K562 (cell line): ENCODE results near the gene AFM. TPM values are rescaled to one million over a fixed set of nuclear protein-coding genes. Genes with fewer than 3 reads are reported as not detected.

Experiments used
- ASH1L ChIP-seq: fragments of 450-650 bp; IDR thresholded peaks from 2 replicates; pipeline ENCODE4 v1.6.1; 2018; ENCODE audit warnings: borderline replicate concordance, mild to moderate bottlenecking, low read depth; ENCODE audit not compliant: partially characterized antibody
- CREBBP ChIP-seq: IDR thresholded peaks from one replicate; pipeline ENCODE4 v1.6.1; 2012; ENCODE audit warnings: low read depth, mild to moderate bottlenecking, control low read depth, inconsistent platforms, low read length
- CXXC5 ChIP-seq: fragments of 250-450 bp; sonication (Bioruptor Pico); IDR thresholded peaks from 2 replicates; pipeline ENCODE4 v1.8.0; 2022; ENCODE audit warnings: inconsistent platforms, mild to moderate bottlenecking, moderate library complexity
- FOXA1 ChIP-seq: fragments of 450-650 bp; IDR thresholded peaks from 2 replicates; pipeline ENCODE4 v1.6.1; 2016; ENCODE audit warnings: mild to moderate bottlenecking, borderline replicate concordance
- FUS ChIP-seq: fragments of 200-400 bp; formaldehyde crosslinking; optimal IDR thresholded peaks from 2 replicates; pipeline ENCODE3; 2017; ENCODE audit warnings: low read depth, low read length
- HDAC3 ChIP-seq: fragments of 450-650 bp; IDR thresholded peaks from 2 replicates; pipeline ENCODE4 v1.6.1; 2018; ENCODE audit warnings: borderline replicate concordance, mild to moderate bottlenecking, moderate library complexity; ENCODE audit not compliant: partially characterized antibody
- HMG20B ChIP-seq: fragments of 250-450 bp; sonication (Bioruptor Pico); IDR thresholded peaks from 2 replicates; pipeline ENCODE4 v1.5.0; 2021; ENCODE audit warnings: mild to moderate bottlenecking
- NCOA1 ChIP-seq: fragments of 450-650 bp; IDR thresholded peaks from 2 replicates; pipeline ENCODE4 v1.6.1; 2016; ENCODE audit warnings: low read depth
- RAD21 ChIP-seq, 2 experiments: fragments of 250-450 bp in 1 of 2; fragments of 450-650 bp in 1 of 2; sonication (Bioruptor Pico) in 1 of 2; formaldehyde crosslinking in 1 of 2; IDR thresholded peaks in 1 of 2; conservative IDR thresholded peaks in 1 of 2; 2 replicates each; pipeline versions ENCODE4 v1.4.0 to v1.8.0; 2020 to 2022; ENCODE audit warnings: mild to moderate bottlenecking in 2 of 2, moderate library complexity in 1 of 2
- RFX1 ChIP-seq: fragments of 450-650 bp; IDR thresholded peaks from 2 replicates; pipeline ENCODE4 v1.6.1; 2016; ENCODE audit warnings: mild to moderate bottlenecking, moderate library complexity
- RHOXF2B ChIP-seq: fragments of 250-450 bp; sonication (Bioruptor Pico); conservative IDR thresholded peaks from 2 replicates; pipeline ENCODE4 v1.5.1; 2021
- SLC30A9 ChIP-seq: fragments of 250-450 bp; sonication (Bioruptor Pico); IDR thresholded peaks from 2 replicates; pipeline ENCODE4 v1.8.0; 2022; ENCODE audit warnings: mild to moderate bottlenecking, moderate library complexity
- ZFX ChIP-seq: sonication (generic); formaldehyde crosslinking; IDR thresholded peaks from 2 replicates; pipeline ENCODE4 v1.8.0; 2022; ENCODE audit warnings: mild to moderate bottlenecking, missing genetic modification reagents, moderate library complexity
- ZNF184 ChIP-seq: sonication (generic); formaldehyde crosslinking; IDR thresholded peaks from 2 replicates; pipeline ENCODE4 v1.5.0; 2020; ENCODE audit warnings: missing genetic modification reagents
- ZNF311 ChIP-seq: fragments of 250-450 bp; sonication (Bioruptor Pico); IDR thresholded peaks from 2 replicates; pipeline ENCODE4 v1.4.0; 2020; ENCODE audit warnings: mild to moderate bottlenecking, moderate library complexity
- ZNF316 ChIP-seq: fragments of 450-650 bp; IDR thresholded peaks from 2 replicates; pipeline ENCODE4 v1.6.1; 2016
- ZNF408 ChIP-seq: fragments of 250-450 bp; sonication (Bioruptor Pico); IDR thresholded peaks from 2 replicates; pipeline ENCODE4 v1.4.0; 2020; ENCODE audit warnings: low read depth, mild to moderate bottlenecking, moderate library complexity
- polyA plus RNA-seq, 8 experiments: library from polyadenylated mRNA; depleted of rRNA in 4 of 8; stranded (reverse) in 5 of 8; unstranded in 3 of 8; fragments of >200 nt; fragmentation: Nextera tagmentation in 2 of 8; fragmentation: Illumina TruSeq in 1 of 8; extraction: Ambion mirVana in 2 of 8; extraction: Trizol in 1 of 8; gene quantifications; 2 replicates each; pipeline versions ENCODE4 v1.2.1 to v1.2.3, GENCODE V29; 2011 to 2014; ENCODE audit warnings: inconsistent platforms in 1 of 8, missing spikeins in 1 of 8
- total RNA-seq, 7 experiments: library from RNA; depleted of rRNA in 6 of 7; stranded (reverse); fragments of >200 nt in 6 of 7; fragmentation: Illumina TruSeq in 2 of 7; extraction: Trizol in 2 of 7; gene quantifications; 2 replicates each; pipeline versions ENCODE4 v1.2.1 to v1.2.3, GENCODE V29; 2011 to 2021; ENCODE audit warnings: low replicate concordance in 1 of 7
- TF ChIP-seq, protein P1 (sequence below): fragments of 450-650 bp; IDR thresholded peaks from 2 replicates; pipeline ENCODE4 v1.7.1; 2018; ENCODE audit warnings: mild to moderate bottlenecking, low read depth; ENCODE audit not compliant: partially characterized antibody
- TF ChIP-seq, protein P2 (sequence below): fragments of 250-450 bp; sonication (Bioruptor Pico); IDR thresholded peaks from 2 replicates; pipeline ENCODE4 v1.8.0; 2021; ENCODE audit warnings: moderate library complexity, mild to moderate bottlenecking, inconsistent platforms
- TF ChIP-seq, protein P3 (sequence below): fragments of 450-650 bp; formaldehyde crosslinking; IDR thresholded peaks from 2 replicates; pipeline ENCODE4 v1.4.0; 2020; ENCODE audit warnings: mild to moderate bottlenecking, moderate library complexity
- TF ChIP-seq, protein P4 (sequence below): fragments of 450-650 bp; formaldehyde crosslinking; IDR thresholded peaks from 2 replicates; pipeline ENCODE4 v1.4.0; 2020; ENCODE audit warnings: mild to moderate bottlenecking, moderate library complexity

Gene AFM
- total and polyA plus RNA-seq, 9 of the 15 experiments (the other 6 are each of a cell fraction or from before 2014, with no cell fraction given) = 0.07 to 0.15 (median 0.12) TPM; not detected in 5

DNA sequence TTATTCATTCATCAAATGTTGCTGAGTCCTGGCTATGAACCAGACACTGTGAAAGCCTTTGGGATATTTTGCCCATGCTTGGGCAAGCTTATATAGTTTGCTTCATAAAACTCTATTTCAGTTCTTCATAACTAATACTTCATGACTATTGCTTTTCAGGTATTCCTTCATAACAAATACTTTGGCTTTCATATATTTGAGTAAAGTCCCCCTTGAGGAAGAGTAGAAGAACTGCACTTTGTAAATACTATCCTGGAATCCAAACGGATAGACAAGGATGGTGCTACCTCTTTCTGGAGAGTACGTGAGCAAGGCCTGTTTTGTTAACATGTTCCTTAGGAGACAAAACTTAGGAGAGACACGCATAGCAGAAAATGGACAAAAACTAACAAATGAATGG lies 47.2 kb upstream of the AFM start (continued):
- TF ChIP-seq, protein P1, sequence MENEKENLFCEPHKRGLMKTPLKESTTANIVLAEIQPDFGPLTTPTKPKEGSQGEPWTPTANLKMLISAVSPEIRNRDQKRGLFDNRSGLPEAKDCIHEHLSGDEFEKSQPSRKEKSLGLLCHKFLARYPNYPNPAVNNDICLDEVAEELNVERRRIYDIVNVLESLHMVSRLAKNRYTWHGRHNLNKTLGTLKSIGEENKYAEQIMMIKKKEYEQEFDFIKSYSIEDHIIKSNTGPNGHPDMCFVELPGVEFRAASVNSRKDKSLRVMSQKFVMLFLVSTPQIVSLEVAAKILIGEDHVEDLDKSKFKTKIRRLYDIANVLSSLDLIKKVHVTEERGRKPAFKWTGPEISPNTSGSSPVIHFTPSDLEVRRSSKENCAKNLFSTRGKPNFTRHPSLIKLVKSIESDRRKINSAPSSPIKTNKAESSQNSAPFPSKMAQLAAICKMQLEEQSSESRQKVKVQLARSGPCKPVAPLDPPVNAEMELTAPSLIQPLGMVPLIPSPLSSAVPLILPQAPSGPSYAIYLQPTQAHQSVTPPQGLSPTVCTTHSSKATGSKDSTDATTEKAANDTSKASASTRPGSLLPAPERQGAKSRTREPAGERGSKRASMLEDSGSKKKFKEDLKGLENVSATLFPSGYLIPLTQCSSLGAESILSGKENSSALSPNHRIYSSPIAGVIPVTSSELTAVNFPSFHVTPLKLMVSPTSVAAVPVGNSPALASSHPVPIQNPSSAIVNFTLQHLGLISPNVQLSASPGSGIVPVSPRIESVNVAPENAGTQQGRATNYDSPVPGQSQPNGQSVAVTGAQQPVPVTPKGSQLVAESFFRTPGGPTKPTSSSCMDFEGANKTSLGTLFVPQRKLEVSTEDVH = no peak
- TF ChIP-seq, protein P2, sequence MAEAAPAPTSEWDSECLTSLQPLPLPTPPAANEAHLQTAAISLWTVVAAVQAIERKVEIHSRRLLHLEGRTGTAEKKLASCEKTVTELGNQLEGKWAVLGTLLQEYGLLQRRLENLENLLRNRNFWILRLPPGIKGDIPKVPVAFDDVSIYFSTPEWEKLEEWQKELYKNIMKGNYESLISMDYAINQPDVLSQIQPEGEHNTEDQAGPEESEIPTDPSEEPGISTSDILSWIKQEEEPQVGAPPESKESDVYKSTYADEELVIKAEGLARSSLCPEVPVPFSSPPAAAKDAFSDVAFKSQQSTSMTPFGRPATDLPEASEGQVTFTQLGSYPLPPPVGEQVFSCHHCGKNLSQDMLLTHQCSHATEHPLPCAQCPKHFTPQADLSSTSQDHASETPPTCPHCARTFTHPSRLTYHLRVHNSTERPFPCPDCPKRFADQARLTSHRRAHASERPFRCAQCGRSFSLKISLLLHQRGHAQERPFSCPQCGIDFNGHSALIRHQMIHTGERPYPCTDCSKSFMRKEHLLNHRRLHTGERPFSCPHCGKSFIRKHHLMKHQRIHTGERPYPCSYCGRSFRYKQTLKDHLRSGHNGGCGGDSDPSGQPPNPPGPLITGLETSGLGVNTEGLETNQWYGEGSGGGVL (CRISPR knock-in tag) = no peak
- peak; percentile 6; the same call in 1 of the 2 replicates for TF ChIP-seq FOXA1
- no peak for TF ChIP-seq ZNF311 (CRISPR knock-in tag)
- no peak for TF ChIP-seq ZFX (CRISPR knock-in tag)
- no peak for TF ChIP-seq CXXC5 (CRISPR knock-in tag)
- no peak for TF ChIP-seq HMG20B (CRISPR knock-in tag)
- no peak for TF ChIP-seq HDAC3
- TF ChIP-seq ZNF184 = no peak
- TF ChIP-seq CREBBP = no peak
- peak in 1 of 2 experiments; percentile 39; a peak in 2 of 4 replicates for TF ChIP-seq RAD21 (CRISPR knock-in tag; conservative IDR thresholded peaks at IDR 0.05 in 1 of 2, IDR thresholded peaks at IDR 0.05 in 1 of 2)
- TF ChIP-seq NCOA1 = no peak
- no peak for TF ChIP-seq ZNF408 (CRISPR knock-in tag)
- no peak for TF ChIP-seq SLC30A9
- no peak; the same call in 1 of the 2 replicates for TF ChIP-seq RFX1
- TF ChIP-seq, protein P3, sequence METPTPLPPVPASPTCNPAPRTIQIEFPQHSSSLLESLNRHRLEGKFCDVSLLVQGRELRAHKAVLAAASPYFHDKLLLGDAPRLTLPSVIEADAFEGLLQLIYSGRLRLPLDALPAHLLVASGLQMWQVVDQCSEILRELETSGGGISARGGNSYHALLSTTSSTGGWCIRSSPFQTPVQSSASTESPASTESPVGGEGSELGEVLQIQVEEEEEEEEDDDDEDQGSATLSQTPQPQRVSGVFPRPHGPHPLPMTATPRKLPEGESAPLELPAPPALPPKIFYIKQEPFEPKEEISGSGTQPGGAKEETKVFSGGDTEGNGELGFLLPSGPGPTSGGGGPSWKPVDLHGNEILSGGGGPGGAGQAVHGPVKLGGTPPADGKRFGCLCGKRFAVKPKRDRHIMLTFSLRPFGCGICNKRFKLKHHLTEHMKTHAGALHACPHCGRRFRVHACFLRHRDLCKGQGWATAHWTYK = no peak
- no peak for TF ChIP-seq FUS
- no peak for TF ChIP-seq RHOXF2B (CRISPR knock-in tag)
- no peak for TF ChIP-seq ASH1L
- no peak for TF ChIP-seq ZNF316
- TF ChIP-seq, protein P4, sequence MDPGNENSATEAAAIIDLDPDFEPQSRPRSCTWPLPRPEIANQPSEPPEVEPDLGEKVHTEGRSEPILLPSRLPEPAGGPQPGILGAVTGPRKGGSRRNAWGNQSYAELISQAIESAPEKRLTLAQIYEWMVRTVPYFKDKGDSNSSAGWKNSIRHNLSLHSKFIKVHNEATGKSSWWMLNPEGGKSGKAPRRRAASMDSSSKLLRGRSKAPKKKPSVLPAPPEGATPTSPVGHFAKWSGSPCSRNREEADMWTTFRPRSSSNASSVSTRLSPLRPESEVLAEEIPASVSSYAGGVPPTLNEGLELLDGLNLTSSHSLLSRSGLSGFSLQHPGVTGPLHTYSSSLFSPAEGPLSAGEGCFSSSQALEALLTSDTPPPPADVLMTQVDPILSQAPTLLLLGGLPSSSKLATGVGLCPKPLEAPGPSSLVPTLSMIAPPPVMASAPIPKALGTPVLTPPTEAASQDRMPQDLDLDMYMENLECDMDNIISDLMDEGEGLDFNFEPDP = no peak
